Brain pericyte (primary cell): ENCODE data around the gene GPLD1.
"Not testable (repeated sequence)": the region's sequence is repeated elsewhere in the genome, so short reads cannot be mapped to it uniquely, and the experiment has no call there.

ENCODE experiments used
- DNase-seq: peaks from one replicate; pipeline ENCODE4 v3.0.0-alpha.2; 2012; ENCODE audit warnings: low read depth, low spot score

GPLD1 gene

GRCh38 chr6:24489470-24489869 lies at the start of gene GPLD1:
TSS of gene GPLD1 (minus strand) at chr6:24489578. CDS start at chr6:24489511, 67 bp downstream.
- DNase-seq, result no peak

GRCh38 chr6:24537771-24538385 lies 48.5 kb upstream of the GPLD1 start:
- no peak for DNase-seq

- no peak for DNase-seq
These were observed 47.8 kb upstream of the GPLD1 start for GRCh38 chr6:24537082-24537699.

GRCh38 chr6:24536466-24536865 lies 47.1 kb upstream of the GPLD1 start:
- no peak for DNase-seq

- DNase-seq, result no peak
These were observed 45.8 kb upstream of the GPLD1 start for GRCh38 chr6:24535210-24535609.

- DNase-seq, result no peak
These were observed 45.0 kb upstream of the GPLD1 start for GRCh38 chr6:24534329-24534728.

- DNase-seq, result no peak
These were observed 40.6 kb upstream of the GPLD1 start for GRCh38 chr6:24529985-24530384.

GRCh38 chr6:24524805-24525204 lies 35.4 kb upstream of the GPLD1 start:
- DNase-seq, result no peak

GRCh38 chr6:24524329-24524728 lies 35.0 kb upstream of the GPLD1 start:
- DNase-seq, result no peak

- no peak for DNase-seq
These were observed 33.1 kb upstream of the GPLD1 start for GRCh38 chr6:24522228-24523176.

- DNase-seq, result no peak
These were observed 31.7 kb upstream of the GPLD1 start for GRCh38 chr6:24520929-24521546.

- DNase-seq, result no peak
These were observed 28.5 kb upstream of the GPLD1 start for GRCh38 chr6:24517659-24518543.

GRCh38 chr6:24513602-24514001 lies 24.2 kb upstream of the GPLD1 start:
- no peak for DNase-seq

GRCh38 chr6:24511976-24512375 lies 22.6 kb upstream of the GPLD1 start:
- not testable (repeated sequence) for DNase-seq

- no peak for DNase-seq
These were observed 17.6 kb upstream of the GPLD1 start for GRCh38 chr6:24506814-24507520.

- DNase-seq, result no peak
These were observed 15.5 kb upstream of the GPLD1 start for GRCh38 chr6:24504649-24505586.

- no peak for DNase-seq
These were observed 14.9 kb upstream of the GPLD1 start for GRCh38 chr6:24504287-24504648.

- DNase-seq, result no peak
These were observed 12.5 kb upstream of the GPLD1 start for GRCh38 chr6:24501914-24502313.

- no peak for DNase-seq
These were observed 12.0 kb upstream of the GPLD1 start for GRCh38 chr6:24501374-24501773.
